GM23338 (cell line): ENCODE data around the gene MAST4. TPM values are rescaled to one million over a fixed set of nuclear protein-coding genes. Genes with fewer than 3 reads are reported as not detected.

Experiments used
- ATAC-seq: fragments of 200-7000 bp; cut with Tn5 transposase; 3 replicates; pipeline ENCODE4 v1.9.1; 2020
- DNase-seq: peaks from one replicate; pipeline ENCODE4 v3.0.0-alpha.2; 2015; ENCODE audit warnings: low spot score
- H2AFZ ChIP-seq: fragments of 200-600 bp; sonication (generic); 2 replicates; pipeline ENCODE4 v1.8.0; 2016; ENCODE audit warnings: antibody characterized with exemption, mild to moderate bottlenecking, moderate library complexity
- H3F3A ChIP-seq: fragments of 200-600 bp; sonication (generic); replicated peaks from 2 replicates; pipeline ENCODE4 v1.8.0; 2017; ENCODE audit warnings: antibody characterized with exemption, mixed run types, low read depth
- H3K27ac ChIP-seq: fragments of 200-600 bp; sonication (generic); 2 replicates; pipeline ENCODE4 v1.6.1; 2016; ENCODE audit warnings: low read depth
- H3K27me3 ChIP-seq: fragments of 200-600 bp; sonication (generic); 2 replicates; pipeline ENCODE4 v1.8.0; 2016; ENCODE audit warnings: mild to moderate bottlenecking, mixed run types, moderate library complexity; ENCODE audit not compliant: insufficient read depth
- H3K36me3 ChIP-seq: fragments of 200-600 bp; sonication (generic); 2 replicates; pipeline ENCODE4 v1.8.0; 2016; ENCODE audit warnings: mild to moderate bottlenecking; ENCODE audit not compliant: insufficient read depth
- H3K4me1 ChIP-seq: fragments of 200-600 bp; sonication (generic); 2 replicates; pipeline ENCODE4 v1.8.0; 2016; ENCODE audit warnings: mild to moderate bottlenecking, moderate library complexity; ENCODE audit not compliant: insufficient read depth
- H3K4me2 ChIP-seq: fragments of 200-600 bp; sonication (generic); 2 replicates; pipeline ENCODE4 v1.7.1; 2017; ENCODE audit warnings: mixed run types
- H3K4me3 ChIP-seq: fragments of 200-600 bp; sonication (generic); 2 replicates; pipeline ENCODE4 v1.6.1; 2016; ENCODE audit warnings: mixed run types
- H3K79me2 ChIP-seq: fragments of 200-600 bp; sonication (generic); replicated peaks from 2 replicates; pipeline ENCODE4 v1.8.0; 2017; ENCODE audit warnings: mild to moderate bottlenecking; ENCODE audit not compliant: insufficient read depth
- H3K9me2 ChIP-seq: fragments of 200-600 bp; sonication (generic); 2 replicates; pipeline ENCODE4 v1.8.0; 2017; ENCODE audit not compliant: insufficient read depth
- H4K20me1 ChIP-seq: fragments of 200-600 bp; sonication (generic); replicated peaks from 2 replicates; pipeline ENCODE4 v1.8.0; 2017; ENCODE audit warnings: mild to moderate bottlenecking; ENCODE audit not compliant: insufficient read depth
- H3K27ac Mint-ChIP-seq: 2 replicates; pipeline ENCODE4 v1.8.0; 2020; ENCODE audit warnings: inconsistent platforms, mild to moderate bottlenecking, moderate library complexity, mixed read lengths
- H3K27me3 Mint-ChIP-seq: 3 replicates; pipeline ENCODE4 v1.8.0; 2022; ENCODE audit warnings: low read depth, mild to moderate bottlenecking, moderate library complexity, mixed read lengths, inconsistent platforms; ENCODE audit not compliant: insufficient read depth, poor library complexity
- H3K36me3 Mint-ChIP-seq: 3 replicates; pipeline ENCODE4 v1.8.0; 2021; ENCODE audit warnings: low read depth, mild to moderate bottlenecking, inconsistent platforms, moderate library complexity, mixed read lengths
- H3K4me1 Mint-ChIP-seq: 3 replicates; pipeline ENCODE4 v1.8.0; 2020; ENCODE audit warnings: mild to moderate bottlenecking, inconsistent platforms, mixed read lengths
- H3K4me3 Mint-ChIP-seq: 3 replicates; pipeline ENCODE4 v1.8.0; 2021; ENCODE audit warnings: moderate library complexity, mild to moderate bottlenecking, inconsistent platforms, mixed read lengths
- H3K9me3 Mint-ChIP-seq: 3 replicates; pipeline ENCODE4 v1.8.0; 2020; ENCODE audit warnings: moderate library complexity, mild to moderate bottlenecking, inconsistent platforms, mixed read lengths
- EZH2 ChIP-seq: fragments of 200-600 bp; sonication (generic); IDR thresholded peaks from one replicate; pipeline ENCODE4 v1.8.0; 2017; ENCODE audit warnings: antibody characterized with exemption, mild to moderate bottlenecking, low read depth; ENCODE audit not compliant: unreplicated experiment
- JUNB ChIP-seq: IDR thresholded peaks from one replicate; pipeline ENCODE4 v1.6.1; 2016; ENCODE audit warnings: antibody characterized with exemption; ENCODE audit not compliant: unreplicated experiment
- STAT1 ChIP-seq: IDR thresholded peaks from one replicate; pipeline ENCODE4 v1.6.1; 2016; ENCODE audit warnings: antibody characterized with exemption; ENCODE audit not compliant: unreplicated experiment
- ZNF331 ChIP-seq: fragments of 250-450 bp; sonication (Bioruptor Pico); IDR thresholded peaks from 2 replicates; pipeline ENCODE4 v1.5.0; 2020; ENCODE audit warnings: low read depth, mild to moderate bottlenecking, moderate library complexity
- polyA plus RNA-seq: library from polyadenylated mRNA; unstranded; fragments of >200 nt; fragmentation: Nextera tagmentation; extraction: Ambion mirVana; gene quantifications from 2 replicates; pipeline ENCODE4 v1.2.1, GENCODE V29; 2016
- total RNA-seq: library from RNA; depleted of rRNA; stranded (reverse); fragments of >200 nt; shearing (Covaris generic); gene quantifications from 2 replicates; pipeline ENCODE4 v1.2.3, GENCODE V29; 2014
- TF ChIP-seq, protein P1 (sequence below): fragments of 250-450 bp; sonication (Bioruptor Pico); IDR thresholded peaks from 2 replicates; pipeline ENCODE4 v1.5.0; 2020; ENCODE audit warnings: mild to moderate bottlenecking, moderate library complexity
- TF ChIP-seq, protein P2 (sequence below): IDR thresholded peaks from 2 replicates; pipeline ENCODE4 v1.6.1; 2016; ENCODE audit warnings: antibody characterized with exemption
- TF ChIP-seq, protein P3 (sequence below), 2 experiments: fragments of 200-600 bp in 1 of 2; sonication (generic) in 1 of 2; conservative IDR thresholded peaks; 2 replicates each; pipeline versions ENCODE4 v1.5.1 to v1.6.1; 2016 to 2017; ENCODE audit warnings: antibody characterized with exemption in 2 of 2, low read depth in 2 of 2, mild to moderate bottlenecking in 2 of 2, moderate library complexity in 1 of 2

MAST4 gene
- total and polyA plus RNA-seq, 2 experiments from 2014 or later = 3.6 to 8.5 TPM

DNA sequence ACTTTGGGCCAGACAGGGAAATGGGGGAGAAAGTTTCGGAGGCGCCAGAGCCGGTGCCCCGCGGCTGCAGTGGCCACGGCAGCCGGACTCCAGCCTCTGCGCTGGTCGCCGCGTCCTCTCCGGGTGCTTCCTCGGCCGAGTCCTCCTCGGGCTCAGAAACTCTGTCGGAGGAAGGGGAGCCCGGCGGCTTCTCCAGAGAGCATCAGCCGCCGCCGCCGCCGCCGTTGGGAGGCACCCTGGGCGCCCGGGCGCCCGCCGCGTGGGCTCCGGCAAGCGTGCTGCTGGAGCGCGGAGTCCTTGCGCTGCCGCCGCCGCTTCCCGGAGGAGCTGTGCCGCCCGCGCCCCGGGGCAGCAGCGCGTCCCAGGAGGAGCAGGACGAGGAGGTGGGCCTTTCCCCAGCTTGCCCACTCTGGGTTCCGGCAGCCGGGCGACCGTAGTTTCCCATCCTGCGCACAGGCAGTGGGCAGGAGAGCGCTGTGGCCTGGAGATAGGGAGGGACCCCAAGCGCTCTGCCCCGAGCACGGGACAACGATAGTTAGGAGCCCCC is 516 bp downstream of the MAST4 start (continued):
- TF ChIP-seq, protein P1, sequence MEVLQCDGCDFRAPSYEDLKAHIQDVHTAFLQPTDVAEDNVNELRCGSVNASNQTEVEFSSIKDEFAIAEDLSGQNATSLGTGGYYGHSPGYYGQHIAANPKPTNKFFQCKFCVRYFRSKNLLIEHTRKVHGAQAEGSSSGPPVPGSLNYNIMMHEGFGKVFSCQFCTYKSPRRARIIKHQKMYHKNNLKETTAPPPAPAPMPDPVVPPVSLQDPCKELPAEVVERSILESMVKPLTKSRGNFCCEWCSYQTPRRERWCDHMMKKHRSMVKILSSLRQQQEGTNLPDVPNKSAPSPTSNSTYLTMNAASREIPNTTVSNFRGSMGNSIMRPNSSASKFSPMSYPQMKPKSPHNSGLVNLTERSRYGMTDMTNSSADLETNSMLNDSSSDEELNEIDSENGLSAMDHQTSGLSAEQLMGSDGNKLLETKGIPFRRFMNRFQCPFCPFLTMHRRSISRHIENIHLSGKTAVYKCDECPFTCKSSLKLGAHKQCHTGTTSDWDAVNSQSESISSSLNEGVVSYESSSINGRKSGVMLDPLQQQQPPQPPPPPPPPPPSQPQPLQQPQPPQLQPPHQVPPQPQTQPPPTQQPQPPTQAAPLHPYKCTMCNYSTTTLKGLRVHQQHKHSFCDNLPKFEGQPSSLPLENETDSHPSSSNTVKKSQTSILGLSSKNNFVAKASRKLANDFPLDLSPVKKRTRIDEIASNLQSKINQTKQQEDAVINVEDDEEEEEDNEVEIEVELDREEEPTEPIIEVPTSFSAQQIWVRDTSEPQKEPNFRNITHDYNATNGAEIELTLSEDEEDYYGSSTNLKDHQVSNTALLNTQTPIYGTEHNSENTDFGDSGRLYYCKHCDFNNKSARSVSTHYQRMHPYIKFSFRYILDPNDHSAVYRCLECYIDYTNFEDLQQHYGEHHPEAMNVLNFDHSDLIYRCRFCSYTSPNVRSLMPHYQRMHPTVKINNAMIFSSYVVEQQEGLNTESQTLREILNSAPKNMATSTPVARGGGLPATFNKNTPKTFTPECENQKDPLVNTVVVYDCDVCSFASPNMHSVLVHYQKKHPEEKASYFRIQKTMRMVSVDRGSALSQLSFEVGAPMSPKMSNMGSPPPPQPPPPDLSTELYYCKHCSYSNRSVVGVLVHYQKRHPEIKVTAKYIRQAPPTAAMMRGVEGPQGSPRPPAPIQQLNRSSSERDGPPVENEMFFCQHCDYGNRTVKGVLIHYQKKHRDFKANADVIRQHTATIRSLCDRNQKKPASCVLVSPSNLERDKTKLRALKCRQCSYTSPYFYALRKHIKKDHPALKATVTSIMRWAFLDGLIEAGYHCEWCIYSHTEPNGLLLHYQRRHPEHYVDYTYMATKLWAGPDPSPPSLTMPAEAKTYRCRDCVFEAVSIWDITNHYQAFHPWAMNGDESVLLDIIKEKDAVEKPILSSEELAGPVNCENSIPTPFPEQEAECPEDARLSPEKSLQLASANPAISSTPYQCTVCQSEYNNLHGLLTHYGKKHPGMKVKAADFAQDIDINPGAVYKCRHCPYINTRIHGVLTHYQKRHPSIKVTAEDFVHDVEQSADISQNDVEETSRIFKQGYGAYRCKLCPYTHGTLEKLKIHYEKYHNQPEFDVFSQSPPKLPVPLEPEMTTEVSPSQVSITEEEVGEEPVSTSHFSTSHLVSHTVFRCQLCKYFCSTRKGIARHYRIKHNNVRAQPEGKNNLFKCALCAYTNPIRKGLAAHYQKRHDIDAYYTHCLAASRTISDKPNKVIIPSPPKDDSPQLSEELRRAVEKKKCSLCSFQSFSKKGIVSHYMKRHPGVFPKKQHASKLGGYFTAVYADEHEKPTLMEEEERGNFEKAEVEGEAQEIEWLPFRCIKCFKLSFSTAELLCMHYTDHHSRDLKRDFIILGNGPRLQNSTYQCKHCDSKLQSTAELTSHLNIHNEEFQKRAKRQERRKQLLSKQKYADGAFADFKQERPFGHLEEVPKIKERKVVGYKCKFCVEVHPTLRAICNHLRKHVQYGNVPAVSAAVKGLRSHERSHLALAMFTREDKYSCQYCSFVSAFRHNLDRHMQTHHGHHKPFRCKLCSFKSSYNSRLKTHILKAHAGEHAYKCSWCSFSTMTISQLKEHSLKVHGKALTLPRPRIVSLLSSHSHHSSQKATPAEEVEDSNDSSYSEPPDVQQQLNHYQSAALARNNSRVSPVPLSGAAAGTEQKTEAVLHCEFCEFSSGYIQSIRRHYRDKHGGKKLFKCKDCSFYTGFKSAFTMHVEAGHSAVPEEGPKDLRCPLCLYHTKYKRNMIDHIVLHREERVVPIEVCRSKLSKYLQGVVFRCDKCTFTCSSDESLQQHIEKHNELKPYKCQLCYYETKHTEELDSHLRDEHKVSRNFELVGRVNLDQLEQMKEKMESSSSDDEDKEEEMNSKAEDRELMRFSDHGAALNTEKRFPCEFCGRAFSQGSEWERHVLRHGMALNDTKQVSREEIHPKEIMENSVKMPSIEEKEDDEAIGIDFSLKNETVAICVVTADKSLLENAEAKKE (CRISPR knock-in tag) = no peak
- no peak for TF ChIP-seq ZNF331 (CRISPR knock-in tag)

DNA sequence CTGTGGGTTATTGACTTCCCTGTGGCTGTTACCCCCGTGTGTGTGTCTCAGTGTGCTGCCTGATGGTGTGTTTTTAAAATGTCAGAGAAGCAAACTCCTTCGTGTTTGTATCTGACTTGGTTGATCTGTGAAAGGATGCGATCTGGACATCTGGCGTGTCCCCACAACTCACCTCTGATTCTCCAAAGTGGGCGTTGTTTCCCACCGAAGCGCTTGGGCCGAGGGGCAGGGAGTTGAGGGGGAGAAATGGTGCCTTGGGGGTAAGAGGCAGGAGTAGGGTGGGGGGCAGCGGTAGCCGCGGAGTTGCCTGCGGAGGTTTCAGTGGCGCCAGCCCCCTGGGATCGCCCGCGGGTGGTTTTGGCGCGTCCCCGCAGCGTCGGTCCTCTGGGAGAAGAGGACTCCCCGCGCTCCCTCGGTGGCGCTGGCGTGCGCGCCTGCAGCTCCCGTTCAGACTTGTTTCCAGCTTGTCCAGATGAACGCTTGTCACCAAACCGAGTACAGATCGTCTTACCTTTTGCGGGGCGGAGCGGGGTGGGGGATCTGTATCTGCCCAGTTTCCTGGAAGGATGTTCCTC is 1.1 kb downstream of the MAST4 start:
- Histone ChIP-seq H3F3A (no peaks in the 10 kb centered on the region), H3K4me2 (peak overlapping the region; percentile 97), H3K27ac (no peak overlapping the region), H3K4me1 (peaks cover 12% of the 10 kb centered on the region), H4K20me1 (peaks cover 8% of the 10 kb centered on the region), H3K36me3 (no peaks in the 10 kb centered on the region), H3K4me3 (peak overlapping the region; percentile 86), H3K79me2 (no peaks in the 10 kb centered on the region), H3K27me3 (peaks cover 66% of the 10 kb centered on the region), H3K9me2 (no peaks in the 10 kb centered on the region), H2AFZ (peak overlapping the region; percentile 98)
- Mint-ChIP-seq H3K4me3 (peak overlapping the region; percentile 86), H3K27me3 (peaks cover 42% of the 10 kb centered on the region), H3K36me3 (peaks cover 3% of the 10 kb centered on the region; the same call in 1 of the 3 replicates), H3K9me3 (peaks cover 8% of the 10 kb centered on the region; the same call in 2 of the 3 replicates), H3K27ac (no peak overlapping the region), H3K4me1 (no peaks in the 10 kb centered on the region; the same call in 1 of the 3 replicates)
- DNase-seq (peak; percentile 53), ATAC-seq (peak; percentile 12)
- TF ChIP-seq, protein P2, sequence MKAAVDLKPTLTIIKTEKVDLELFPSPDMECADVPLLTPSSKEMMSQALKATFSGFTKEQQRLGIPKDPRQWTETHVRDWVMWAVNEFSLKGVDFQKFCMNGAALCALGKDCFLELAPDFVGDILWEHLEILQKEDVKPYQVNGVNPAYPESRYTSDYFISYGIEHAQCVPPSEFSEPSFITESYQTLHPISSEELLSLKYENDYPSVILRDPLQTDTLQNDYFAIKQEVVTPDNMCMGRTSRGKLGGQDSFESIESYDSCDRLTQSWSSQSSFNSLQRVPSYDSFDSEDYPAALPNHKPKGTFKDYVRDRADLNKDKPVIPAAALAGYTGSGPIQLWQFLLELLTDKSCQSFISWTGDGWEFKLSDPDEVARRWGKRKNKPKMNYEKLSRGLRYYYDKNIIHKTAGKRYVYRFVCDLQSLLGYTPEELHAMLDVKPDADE = no peak
- TF ChIP-seq EZH2 (peak; percentile 22), STAT1 (no peak), JUNB (no peak)
- TF ChIP-seq, protein P3, sequence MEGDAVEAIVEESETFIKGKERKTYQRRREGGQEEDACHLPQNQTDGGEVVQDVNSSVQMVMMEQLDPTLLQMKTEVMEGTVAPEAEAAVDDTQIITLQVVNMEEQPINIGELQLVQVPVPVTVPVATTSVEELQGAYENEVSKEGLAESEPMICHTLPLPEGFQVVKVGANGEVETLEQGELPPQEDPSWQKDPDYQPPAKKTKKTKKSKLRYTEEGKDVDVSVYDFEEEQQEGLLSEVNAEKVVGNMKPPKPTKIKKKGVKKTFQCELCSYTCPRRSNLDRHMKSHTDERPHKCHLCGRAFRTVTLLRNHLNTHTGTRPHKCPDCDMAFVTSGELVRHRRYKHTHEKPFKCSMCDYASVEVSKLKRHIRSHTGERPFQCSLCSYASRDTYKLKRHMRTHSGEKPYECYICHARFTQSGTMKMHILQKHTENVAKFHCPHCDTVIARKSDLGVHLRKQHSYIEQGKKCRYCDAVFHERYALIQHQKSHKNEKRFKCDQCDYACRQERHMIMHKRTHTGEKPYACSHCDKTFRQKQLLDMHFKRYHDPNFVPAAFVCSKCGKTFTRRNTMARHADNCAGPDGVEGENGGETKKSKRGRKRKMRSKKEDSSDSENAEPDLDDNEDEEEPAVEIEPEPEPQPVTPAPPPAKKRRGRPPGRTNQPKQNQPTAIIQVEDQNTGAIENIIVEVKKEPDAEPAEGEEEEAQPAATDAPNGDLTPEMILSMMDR (conservative IDR thresholded peaks at IDR 0.05; ENCODE audit: low read depth in 2 of 2) = 0 out of 4 replicates have a peak, but pooled peaks of 1 of the 2 experiments have one; percentile 13
